Keratinocyte (primary cell): ENCODE data around the gene KCNQ2.

Experiments
- EZH2 ChIP-seq: IDR thresholded peaks from one replicate; pipeline ENCODE4 v1.6.1; 2012; ENCODE audit warnings: inconsistent platforms, mild to moderate bottlenecking, low read length, moderate library complexity
- TF ChIP-seq, protein P1 (sequence below), 3 experiments: IDR thresholded peaks in 1 of 3; conservative IDR thresholded peaks in 1 of 3; optimal IDR thresholded peaks in 1 of 3; 2 replicates in 2 of 3; 3 replicates in 1 of 3; pipeline versions ENCODE3 to v1.5.1; 2011; ENCODE audit warnings: low read length in 3 of 3, mild to moderate bottlenecking in 3 of 3, moderate library complexity in 2 of 3, control low read depth in 1 of 3, inconsistent platforms in 1 of 3; ENCODE audit not compliant: insufficient read depth in 2 of 3; ENCODE audit errors: extremely low read depth in 1 of 3

DNA sequence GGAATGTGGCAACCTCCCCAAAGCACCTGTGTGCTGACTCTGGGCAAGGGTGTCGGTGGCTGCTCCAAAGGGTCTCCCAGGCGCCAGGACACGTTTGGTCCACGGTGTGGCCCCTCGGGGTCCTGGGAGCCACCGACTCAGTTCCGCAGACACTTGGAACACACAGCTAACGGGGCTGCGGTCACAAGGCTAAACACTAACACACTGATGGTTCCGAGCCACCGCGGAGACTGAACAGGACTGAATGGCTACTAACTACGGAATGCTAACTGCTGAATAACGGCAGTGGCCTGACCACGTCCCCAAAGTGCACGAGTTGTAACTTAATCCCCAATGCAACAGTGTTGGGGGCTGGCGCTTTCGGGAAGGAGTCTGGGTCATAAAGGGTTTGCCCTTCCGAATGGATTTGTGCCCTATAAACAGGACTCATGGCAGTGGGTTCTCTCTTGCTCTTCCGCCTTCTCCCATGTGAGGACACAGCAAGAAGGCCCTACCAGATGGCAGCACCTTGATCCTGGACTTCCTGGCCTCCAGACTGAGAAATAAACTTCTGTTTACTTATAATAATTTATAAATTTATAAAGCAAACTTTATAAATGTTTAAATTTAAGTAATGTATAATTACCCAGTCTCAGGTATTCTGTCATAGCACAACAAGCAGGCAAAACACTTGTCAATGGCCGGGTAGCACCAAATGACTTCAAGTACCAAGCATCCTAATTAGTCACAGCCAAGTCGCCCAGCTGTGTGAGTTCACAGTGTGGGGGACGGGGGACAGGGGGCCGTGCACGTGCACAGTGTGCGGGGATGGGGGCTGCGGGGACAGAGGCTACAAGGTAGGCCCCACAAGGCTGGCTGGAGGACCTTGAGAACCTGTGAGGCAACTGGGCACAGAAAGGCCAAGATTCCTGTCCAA lies 28.7 kb upstream of the KCNQ2 start:
- TF ChIP-seq, protein P1, sequence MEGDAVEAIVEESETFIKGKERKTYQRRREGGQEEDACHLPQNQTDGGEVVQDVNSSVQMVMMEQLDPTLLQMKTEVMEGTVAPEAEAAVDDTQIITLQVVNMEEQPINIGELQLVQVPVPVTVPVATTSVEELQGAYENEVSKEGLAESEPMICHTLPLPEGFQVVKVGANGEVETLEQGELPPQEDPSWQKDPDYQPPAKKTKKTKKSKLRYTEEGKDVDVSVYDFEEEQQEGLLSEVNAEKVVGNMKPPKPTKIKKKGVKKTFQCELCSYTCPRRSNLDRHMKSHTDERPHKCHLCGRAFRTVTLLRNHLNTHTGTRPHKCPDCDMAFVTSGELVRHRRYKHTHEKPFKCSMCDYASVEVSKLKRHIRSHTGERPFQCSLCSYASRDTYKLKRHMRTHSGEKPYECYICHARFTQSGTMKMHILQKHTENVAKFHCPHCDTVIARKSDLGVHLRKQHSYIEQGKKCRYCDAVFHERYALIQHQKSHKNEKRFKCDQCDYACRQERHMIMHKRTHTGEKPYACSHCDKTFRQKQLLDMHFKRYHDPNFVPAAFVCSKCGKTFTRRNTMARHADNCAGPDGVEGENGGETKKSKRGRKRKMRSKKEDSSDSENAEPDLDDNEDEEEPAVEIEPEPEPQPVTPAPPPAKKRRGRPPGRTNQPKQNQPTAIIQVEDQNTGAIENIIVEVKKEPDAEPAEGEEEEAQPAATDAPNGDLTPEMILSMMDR (optimal IDR thresholded peaks at IDR 0.05 in 1 of 3, IDR thresholded peaks at IDR 0.05 in 1 of 3, conservative IDR thresholded peaks at IDR 0.05 in 1 of 3; ENCODE audit: extremely low read depth in 1 of 3, insufficient read depth in 2 of 3, low read length in 3 of 3) = no peak
- no peak for TF ChIP-seq EZH2
